Measurements from ENCODE around the gene BPGM. TPM values are rescaled to one million over a fixed set of nuclear protein-coding genes. Genes with fewer than 3 reads are reported as not detected.

The BPGM gene
- total and polyA plus RNA-seq, 9 of the 15 experiments (the other 6 are each of a cell fraction or from before 2014, with no cell fraction given): 14.1 to 46.1 (median 21.2) TPM

DNA sequence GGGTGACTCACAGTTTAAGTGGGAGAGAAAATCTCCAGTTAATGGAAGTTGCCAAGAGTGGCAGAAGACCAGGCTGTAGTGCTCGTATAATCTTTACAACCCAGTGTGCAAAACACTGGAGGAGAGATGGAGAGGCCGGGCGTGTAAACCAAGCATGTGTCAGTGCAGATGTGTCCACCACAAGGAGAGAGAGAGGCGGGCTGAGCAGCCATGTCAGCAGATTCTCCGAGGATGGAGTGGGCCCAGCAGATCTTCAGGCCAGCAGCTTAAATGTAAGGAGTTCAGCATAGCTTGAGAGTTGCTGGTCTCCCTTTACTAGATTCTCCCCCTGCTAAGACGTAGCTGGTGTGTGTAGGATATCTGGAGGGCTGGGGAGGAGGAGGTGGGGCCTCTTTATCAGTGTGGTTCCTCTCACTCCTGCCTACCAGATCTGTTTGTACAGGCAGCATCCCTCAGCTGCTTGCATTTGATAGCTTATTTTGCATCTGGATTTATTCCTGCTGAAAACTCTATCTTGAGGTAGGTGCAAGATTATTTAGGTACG lies 13.7 kb downstream of the BPGM start (continued):
- TF ChIP-seq NBN (IDR thresholded peaks at IDR 0.05; ENCODE audit: low read depth) (0 out of 2 replicates have a peak, but pooled peaks have one; percentile 44), SNIP1 (IDR thresholded peaks at IDR 0.05; ENCODE audit: low read depth) (no peak), CLOCK (CRISPR knock-in tag; IDR thresholded peaks at IDR 0.05; ENCODE audit: borderline replicate concordance) (no peak), GATAD2B (IDR thresholded peaks at IDR 0.05; ENCODE audit: borderline replicate concordance) (peak; percentile 54), MTF1 (CRISPR knock-in tag; IDR thresholded peaks at IDR 0.05; ENCODE audit: borderline replicate concordance) (no peak), BCOR (IDR thresholded peaks at IDR 0.05) (peak; percentile 28; the same call in 1 of the 2 replicates), MXD1 (CRISPR knock-in tag; IDR thresholded peaks at IDR 0.05; ENCODE audit: borderline replicate concordance, poor library complexity, severe bottlenecking) (no peak), PML (IDR thresholded peaks at IDR 0.05; ENCODE audit: low read length) (peak; percentile 88), MTA1 (IDR thresholded peaks at IDR 0.05; ENCODE audit: borderline replicate concordance) (no peak), NONO (IDR thresholded peaks at IDR 0.05; ENCODE audit: low read depth in 2 of 2, low read length in 1 of 2) (0 out of 4 replicates have a peak, but pooled peaks of 1 of the 2 experiments have one; percentile 60), ZNF354B (CRISPR knock-in tag; IDR thresholded peaks at IDR 0.05) (no peak), ESRRA (IDR thresholded peaks at IDR 0.05; ENCODE audit: borderline replicate concordance, low read depth) (no peak), ATF7 (IDR thresholded peaks at IDR 0.05) (no peak), SREBF2 (CRISPR knock-in tag; IDR thresholded peaks at IDR 0.05) (no peak), NCOA1 (IDR thresholded peaks at IDR 0.05; ENCODE audit: low read depth) (peak; percentile 42; the same call in 1 of the 2 replicates), RBBP5 (IDR thresholded peaks at IDR 0.05; ENCODE audit: borderline replicate concordance, insufficient read depth, low read length, poor library complexity, severe bottlenecking) (no peak), BRF1 (IDR thresholded peaks at IDR 0.05; ENCODE audit: borderline replicate concordance, extremely low read depth, insufficient read length) (no peak)
- TF ChIP-seq, protein P1, sequence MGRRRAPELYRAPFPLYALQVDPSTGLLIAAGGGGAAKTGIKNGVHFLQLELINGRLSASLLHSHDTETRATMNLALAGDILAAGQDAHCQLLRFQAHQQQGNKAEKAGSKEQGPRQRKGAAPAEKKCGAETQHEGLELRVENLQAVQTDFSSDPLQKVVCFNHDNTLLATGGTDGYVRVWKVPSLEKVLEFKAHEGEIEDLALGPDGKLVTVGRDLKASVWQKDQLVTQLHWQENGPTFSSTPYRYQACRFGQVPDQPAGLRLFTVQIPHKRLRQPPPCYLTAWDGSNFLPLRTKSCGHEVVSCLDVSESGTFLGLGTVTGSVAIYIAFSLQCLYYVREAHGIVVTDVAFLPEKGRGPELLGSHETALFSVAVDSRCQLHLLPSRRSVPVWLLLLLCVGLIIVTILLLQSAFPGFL (CRISPR knock-in tag; IDR thresholded peaks at IDR 0.05): no peak
- TF ChIP-seq, protein P2, sequence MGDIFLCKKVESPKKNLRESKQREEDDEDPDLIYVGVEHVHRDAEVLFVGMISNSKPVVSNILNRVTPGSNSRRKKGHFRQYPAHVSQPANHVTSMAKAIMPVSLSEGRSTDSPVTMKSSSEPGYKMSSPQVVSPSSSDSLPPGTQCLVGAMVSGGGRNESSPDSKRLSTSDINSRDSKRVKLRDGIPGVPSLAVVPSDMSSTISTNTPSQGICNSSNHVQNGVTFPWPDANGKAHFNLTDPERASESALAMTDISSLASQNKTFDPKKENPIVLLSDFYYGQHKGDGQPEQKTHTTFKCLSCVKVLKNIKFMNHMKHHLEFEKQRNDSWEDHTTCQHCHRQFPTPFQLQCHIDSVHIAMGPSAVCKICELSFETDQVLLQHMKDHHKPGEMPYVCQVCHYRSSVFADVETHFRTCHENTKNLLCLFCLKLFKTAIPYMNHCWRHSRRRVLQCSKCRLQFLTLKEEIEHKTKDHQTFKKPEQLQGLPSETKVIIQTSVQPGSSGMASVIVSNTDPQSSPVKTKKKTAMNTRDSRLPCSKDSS (IDR thresholded peaks at IDR 0.05; ENCODE audit: low read depth, partially characterized antibody): no peak
- TF ChIP-seq, protein P3, sequence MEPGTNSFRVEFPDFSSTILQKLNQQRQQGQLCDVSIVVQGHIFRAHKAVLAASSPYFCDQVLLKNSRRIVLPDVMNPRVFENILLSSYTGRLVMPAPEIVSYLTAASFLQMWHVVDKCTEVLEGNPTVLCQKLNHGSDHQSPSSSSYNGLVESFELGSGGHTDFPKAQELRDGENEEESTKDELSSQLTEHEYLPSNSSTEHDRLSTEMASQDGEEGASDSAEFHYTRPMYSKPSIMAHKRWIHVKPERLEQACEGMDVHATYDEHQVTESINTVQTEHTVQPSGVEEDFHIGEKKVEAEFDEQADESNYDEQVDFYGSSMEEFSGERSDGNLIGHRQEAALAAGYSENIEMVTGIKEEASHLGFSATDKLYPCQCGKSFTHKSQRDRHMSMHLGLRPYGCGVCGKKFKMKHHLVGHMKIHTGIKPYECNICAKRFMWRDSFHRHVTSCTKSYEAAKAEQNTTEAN (CRISPR knock-in tag; IDR thresholded peaks at IDR 0.05): no peak

Data from K562 (cell line).